CD14-positive monocyte (primary cell): ENCODE measurements around the gene PSKH1. TPM values are rescaled to one million over a fixed set of nuclear protein-coding genes. Genes with fewer than 3 reads are reported as not detected.
A peak's percentile ranks its signal among the peaks of the same experiment; 100 is the strongest.

ENCODE experiments used
- DNase-seq, 3 donors: peaks; one replicate each; pipeline ENCODE4 v3.0.0-alpha.2; 2011 to 2022
- H2AFZ ChIP-seq: 2 replicates; pipeline ENCODE4 v1.6.0; 2012; ENCODE audit warnings: mild to moderate bottlenecking, low read depth, low read length, inconsistent platforms; ENCODE audit not compliant: insufficient read depth, poor library complexity, severe bottlenecking
- H3K27ac ChIP-seq, 2 donors: 1 replicate in 1 of 2; 2 replicates in 1 of 2; pipeline ENCODE4 v1.5.1; 2012 to 2013; ENCODE audit warnings: low read length in 2 of 2, control low read depth in 1 of 2, inconsistent platforms in 1 of 2, low read depth in 1 of 2, mild to moderate bottlenecking in 1 of 2
- H3K27me3 ChIP-seq, 2 donors: one replicate each; pipeline versions ENCODE4 v1.6.0 to v1.6.1; 2011 to 2013; ENCODE audit warnings: low read length in 2 of 2; ENCODE audit not compliant: control insufficient read depth in 2 of 2, insufficient read depth in 2 of 2
- H3K36me3 ChIP-seq, 2 donors: replicated peaks in 1 of 2; 1 replicate in 1 of 2; 2 replicates in 1 of 2; pipeline versions ENCODE4 v1.5.1 to v1.6.1; 2012 to 2013; ENCODE audit warnings: low read length in 2 of 2, control low read depth in 1 of 2, inconsistent platforms in 1 of 2, mild to moderate bottlenecking in 1 of 2; ENCODE audit not compliant: insufficient read depth in 2 of 2, control insufficient read depth in 1 of 2
- H3K4me1 ChIP-seq, 2 donors: 1 replicate in 1 of 2; 2 replicates in 1 of 2; pipeline versions ENCODE4 v1.5.1 to v1.6.1; 2012 to 2013; ENCODE audit warnings: low read length in 2 of 2, control low read depth in 1 of 2, inconsistent platforms in 1 of 2, mild to moderate bottlenecking in 1 of 2, moderate library complexity in 1 of 2; ENCODE audit not compliant: insufficient read depth in 2 of 2, control insufficient read depth in 1 of 2
- H3K4me2 ChIP-seq: replicated peaks from 2 replicates; pipeline ENCODE3; 2012; ENCODE audit warnings: low read length, moderate library complexity, mild to moderate bottlenecking; ENCODE audit not compliant: poor library complexity, severe bottlenecking; ENCODE audit errors: extremely low read depth
- H3K4me3 ChIP-seq, 3 experiments: fragments of 200-600 bp in 1 of 3; sonication (generic) in 1 of 3; replicated peaks in 1 of 3; 1 replicate in 2 of 3; 2 replicates in 1 of 3; pipeline ENCODE4 v1.5.1; 2011 to 2013; ENCODE audit warnings: low read length in 3 of 3, mild to moderate bottlenecking in 3 of 3, control low read depth in 2 of 3, low read depth in 2 of 3, inconsistent platforms in 1 of 3, moderate library complexity in 1 of 3
- H3K79me2 ChIP-seq: 2 replicates; pipeline ENCODE4 v1.6.0; 2012; ENCODE audit warnings: mild to moderate bottlenecking, control low read depth, inconsistent platforms, low read length, moderate library complexity; ENCODE audit not compliant: insufficient read depth
- H3K9ac ChIP-seq: 2 replicates; pipeline ENCODE4 v1.6.0; 2017; ENCODE audit warnings: low read length, mild to moderate bottlenecking; ENCODE audit not compliant: insufficient read depth, poor library complexity, severe bottlenecking
- H3K9me3 ChIP-seq, 2 donors: replicated peaks in 1 of 2; 1 replicate in 1 of 2; 2 replicates in 1 of 2; pipeline versions ENCODE4 v1.5.1 to v1.6.1; 2012 to 2013; ENCODE audit warnings: low read length in 2 of 2, control low read depth in 1 of 2; ENCODE audit not compliant: control insufficient read depth in 1 of 2, insufficient read depth in 1 of 2
- H4K20me1 ChIP-seq: 2 replicates; pipeline ENCODE4 v1.6.0; 2012; ENCODE audit warnings: mild to moderate bottlenecking, low read length, control low read depth, moderate library complexity; ENCODE audit not compliant: insufficient read depth
- H3K27ac Mint-ChIP-seq, 7 donors: one replicate each; pipeline ENCODE4 v1.8.0; 2020; ENCODE audit warnings: mild to moderate bottlenecking in 7 of 7, mixed read lengths in 7 of 7, moderate library complexity in 6 of 7, inconsistent platforms in 2 of 7
- H3K27me3 Mint-ChIP-seq, 3 donors: one replicate each; pipeline ENCODE4 v1.8.0; 2021 to 2022; ENCODE audit warnings: low read depth in 3 of 3, mild to moderate bottlenecking in 3 of 3, mixed read lengths in 3 of 3, moderate library complexity in 3 of 3, inconsistent platforms in 1 of 3
- H3K36me3 Mint-ChIP-seq, 2 donors: one replicate each; pipeline ENCODE4 v1.8.0; 2020; ENCODE audit warnings: mixed read lengths in 2 of 2, inconsistent platforms in 1 of 2, mild to moderate bottlenecking in 1 of 2
- H3K4me1 Mint-ChIP-seq: one replicate; pipeline ENCODE4 v1.8.0; 2020; ENCODE audit warnings: mild to moderate bottlenecking, mixed read lengths
- H3K4me3 Mint-ChIP-seq, 2 donors: one replicate each; pipeline ENCODE4 v1.8.0; 2020; ENCODE audit warnings: mild to moderate bottlenecking in 2 of 2, mixed read lengths in 2 of 2, moderate library complexity in 1 of 2
- H3K9me3 Mint-ChIP-seq, 7 donors: one replicate each; pipeline ENCODE4 v1.8.0; 2020 to 2022; ENCODE audit warnings: mixed read lengths in 7 of 7, mild to moderate bottlenecking in 6 of 7, moderate library complexity in 6 of 7, inconsistent platforms in 2 of 7
- WGBS: methylation state at CpG from one replicate; pipeline ENCODE4 v1.1.5; 2013; ENCODE audit warnings: missing lambda C conversion rate; ENCODE audit not compliant: insufficient coverage; 5-methylcytosine and 5-hydroxymethylcytosine counted together
- intact Hi-C, 2 donors: fragments of 100-400 bp; cut with micrococcal nuclease; formaldehyde crosslinking; loops; one replicate each; pipeline versions ENCODE4 v1.15.0 to v1.15.1; 2023
- polyA plus RNA-seq, 3 donors: library from polyadenylated mRNA; depleted of rRNA in 1 of 3; unstranded in 2 of 3; stranded (reverse) in 1 of 3; fragments of 300-500 nt in 2 of 3; fragments of >200 nt in 1 of 3; fragmentation: Illumina TruSeq in 2 of 3; gene quantifications; 1 replicate in 2 of 3; 2 replicates in 1 of 3; pipeline ENCODE4 v1.2.3, GENCODE V29; 2012 to 2021
- TF ChIP-seq, protein P1 (sequence below): fragments of 200-600 bp; IDR thresholded peaks from one replicate; pipeline ENCODE4 v1.8.0; 2022; ENCODE audit warnings: antibody characterized with exemption, mild to moderate bottlenecking

The PSKH1 gene
- polyA plus RNA-seq, 3 donors: 11.0 to 19.7 (median 16.8) TPM

DNA sequence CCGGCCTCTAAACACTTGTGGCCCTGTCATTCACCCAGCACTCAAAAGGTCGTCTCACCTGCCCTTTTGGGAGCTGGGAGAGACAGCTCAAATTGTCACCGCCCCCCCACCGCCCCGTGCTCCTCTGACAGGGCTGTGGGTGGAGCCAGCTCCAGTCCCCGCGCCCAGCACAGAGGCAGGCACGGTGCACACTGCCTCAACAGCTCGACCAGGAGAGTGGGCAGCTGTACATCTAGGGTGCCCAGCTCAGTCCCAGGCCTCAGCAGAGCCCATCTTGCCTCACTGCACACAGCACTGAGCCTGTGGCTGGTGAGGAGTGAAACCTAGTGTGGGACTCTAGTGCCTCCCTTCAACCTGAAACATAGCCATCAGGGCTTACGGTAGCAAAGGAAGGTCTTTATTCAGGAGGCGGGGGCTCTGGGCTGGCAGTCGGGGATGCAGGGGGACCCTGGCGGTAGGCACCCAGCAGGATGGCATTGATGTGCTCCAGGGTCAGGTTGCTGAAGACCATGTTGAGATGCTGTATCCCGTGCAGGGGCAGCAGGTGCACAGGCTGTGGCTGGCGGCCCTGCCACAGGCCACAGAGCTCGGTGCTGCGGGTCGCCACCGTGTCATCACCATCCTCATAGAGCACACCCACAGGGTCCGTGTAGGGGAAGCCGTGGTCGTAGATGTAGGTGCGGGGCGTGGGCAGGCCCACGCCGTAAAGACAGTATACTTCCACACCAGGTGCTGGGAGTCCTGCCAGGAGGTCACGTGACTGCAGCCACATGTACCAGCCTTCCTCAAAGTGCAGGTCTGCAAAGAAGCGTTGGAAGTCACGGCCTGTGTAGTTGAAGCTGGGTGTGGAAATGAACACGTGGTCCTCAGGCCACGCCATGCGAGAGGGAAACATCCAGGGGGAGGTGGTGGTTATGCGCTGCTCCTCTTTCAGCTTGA is 46.7 kb downstream of the PSKH1 start:
- no peak overlapping the region for H3K4me2 ChIP-seq
- no peaks in the 10 kb centered on the region for H3K9me3 ChIP-seq
- no peak overlapping the region for H2AFZ ChIP-seq
- peaks cover 21 to 47% of the 10 kb centered on the region in 2 donors for H3K36me3 Mint-ChIP-seq
- H3K79me2 ChIP-seq: peaks cover 21% of the 10 kb centered on the region
- H3K4me3 ChIP-seq: no peak overlapping the region
- peaks cover 0 to 4% (median 2%) of the 10 kb centered on the region in 3 donors for H3K27me3 Mint-ChIP-seq
- H3K27ac ChIP-seq: no peak overlapping the region
- H3K27ac Mint-ChIP-seq: peak overlapping the region in 2 of 7 donors; percentile 32 to 69
- no peaks in the 10 kb centered on the region for H3K27me3 ChIP-seq
- H4K20me1 ChIP-seq: peaks cover 22% of the 10 kb centered on the region
- intact Hi-C loops: loop anchor here (5.0 to 10.0 kb wide), 5 partner anchors 47 to 132 kb away; partner anchors contain the start of genes EDC4 (in 1 of the 2), PSKH1 (in 1 of the 2), RANBP10 (in 1 of the 2) and TSNAXIP1 (in 1 of the 2)
- H3K4me1 ChIP-seq: peaks cover 29 to 33% of the 10 kb centered on the region in 2 donors
- peaks cover 29 to 30% of the 10 kb centered on the region in 2 donors for H3K36me3 ChIP-seq
- WGBS: 82% methylated on average over 17 of the region's 33 CpGs
- peak overlapping the region; percentile 27 to 48 for H3K4me3 Mint-ChIP-seq
- DNase-seq: peak in 1 of 3 donors; percentile 26
- TF ChIP-seq, protein P1, sequence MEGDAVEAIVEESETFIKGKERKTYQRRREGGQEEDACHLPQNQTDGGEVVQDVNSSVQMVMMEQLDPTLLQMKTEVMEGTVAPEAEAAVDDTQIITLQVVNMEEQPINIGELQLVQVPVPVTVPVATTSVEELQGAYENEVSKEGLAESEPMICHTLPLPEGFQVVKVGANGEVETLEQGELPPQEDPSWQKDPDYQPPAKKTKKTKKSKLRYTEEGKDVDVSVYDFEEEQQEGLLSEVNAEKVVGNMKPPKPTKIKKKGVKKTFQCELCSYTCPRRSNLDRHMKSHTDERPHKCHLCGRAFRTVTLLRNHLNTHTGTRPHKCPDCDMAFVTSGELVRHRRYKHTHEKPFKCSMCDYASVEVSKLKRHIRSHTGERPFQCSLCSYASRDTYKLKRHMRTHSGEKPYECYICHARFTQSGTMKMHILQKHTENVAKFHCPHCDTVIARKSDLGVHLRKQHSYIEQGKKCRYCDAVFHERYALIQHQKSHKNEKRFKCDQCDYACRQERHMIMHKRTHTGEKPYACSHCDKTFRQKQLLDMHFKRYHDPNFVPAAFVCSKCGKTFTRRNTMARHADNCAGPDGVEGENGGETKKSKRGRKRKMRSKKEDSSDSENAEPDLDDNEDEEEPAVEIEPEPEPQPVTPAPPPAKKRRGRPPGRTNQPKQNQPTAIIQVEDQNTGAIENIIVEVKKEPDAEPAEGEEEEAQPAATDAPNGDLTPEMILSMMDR: no peak
- peaks cover 29% of the 10 kb centered on the region for H3K4me1 Mint-ChIP-seq
- no peak overlapping the region for H3K9ac ChIP-seq
- peaks cover 0 to 1% (median 0%) of the 10 kb centered on the region in 7 donors for H3K9me3 Mint-ChIP-seq

DNA sequence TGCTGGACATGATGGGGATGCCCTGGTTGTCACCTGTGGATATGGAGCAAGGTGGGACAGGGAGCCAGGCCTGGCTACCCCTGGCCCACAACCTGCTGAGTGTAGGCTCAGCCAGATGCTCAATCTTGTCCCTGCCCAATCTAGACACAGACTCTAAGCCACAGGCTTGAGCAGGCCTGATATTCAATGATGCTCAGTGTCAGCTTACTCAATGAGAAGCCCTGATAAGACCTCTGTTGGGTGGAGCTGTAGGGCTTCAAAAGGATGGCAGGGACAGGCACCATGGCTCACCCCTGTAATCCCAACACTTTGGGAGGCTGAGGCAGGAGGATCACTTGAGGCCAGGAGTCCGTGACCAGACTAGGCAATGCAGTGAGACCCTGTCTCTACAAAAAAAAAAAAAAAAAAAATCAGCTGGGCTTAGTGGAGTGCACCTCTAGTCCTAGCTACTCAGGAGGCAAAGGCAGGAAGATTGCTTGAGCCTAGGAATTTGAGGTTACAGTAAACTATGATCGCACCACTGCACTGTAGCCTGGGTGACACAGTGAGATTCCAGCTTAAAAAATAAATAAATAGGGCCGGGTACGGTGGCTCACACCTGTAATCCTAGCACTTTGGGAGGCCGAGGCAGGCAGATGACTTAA is 47.5 kb downstream of the PSKH1 start:
- Mint-ChIP-seq H3K36me3 (peaks cover 20 to 47% of the 10 kb centered on the region in 2 donors), H3K9me3 (no peaks in the 10 kb centered on the region), H3K27me3 (peaks cover 0 to 4% (median 2%) of the 10 kb centered on the region in 3 donors), H3K4me1 (peaks cover 21% of the 10 kb centered on the region), H3K27ac (peak overlapping the region in 2 of 7 donors; percentile 32 to 50), H3K4me3 (peak overlapping the region in 1 of 2 donors; percentile 48)
- no peak overlapping the region for H3K4me3 ChIP-seq
- no peaks in the 10 kb centered on the region for H3K9me3 ChIP-seq
- peaks cover 31 to 33% of the 10 kb centered on the region in 2 donors for H3K36me3 ChIP-seq
- no peak overlapping the region for H2AFZ ChIP-seq
- H3K27me3 ChIP-seq: no peaks in the 10 kb centered on the region
- H3K4me2 ChIP-seq: no peak overlapping the region
- TF ChIP-seq, protein P1: no peak
- H3K27ac ChIP-seq: no peak overlapping the region
- intact Hi-C loops: no loop called here
- H4K20me1 ChIP-seq: peaks cover 14% of the 10 kb centered on the region
- peaks cover 21 to 25% of the 10 kb centered on the region in 2 donors for H3K4me1 ChIP-seq
- peaks cover 13% of the 10 kb centered on the region for H3K79me2 ChIP-seq
- 96% methylated on average over 4 of the region's 5 CpGs for WGBS
- no peak for DNase-seq
- H3K9ac ChIP-seq: no peak overlapping the region
